ENCODE measurements around the gene C16orf89. TPM values are rescaled to one million over a fixed set of nuclear protein-coding genes. Genes with fewer than 3 reads are reported as not detected.

The C16orf89 gene
- total RNA-seq, 4 donors from 2014 or later = 3.8 to 16.6 (median 7.1) TPM

DNA sequence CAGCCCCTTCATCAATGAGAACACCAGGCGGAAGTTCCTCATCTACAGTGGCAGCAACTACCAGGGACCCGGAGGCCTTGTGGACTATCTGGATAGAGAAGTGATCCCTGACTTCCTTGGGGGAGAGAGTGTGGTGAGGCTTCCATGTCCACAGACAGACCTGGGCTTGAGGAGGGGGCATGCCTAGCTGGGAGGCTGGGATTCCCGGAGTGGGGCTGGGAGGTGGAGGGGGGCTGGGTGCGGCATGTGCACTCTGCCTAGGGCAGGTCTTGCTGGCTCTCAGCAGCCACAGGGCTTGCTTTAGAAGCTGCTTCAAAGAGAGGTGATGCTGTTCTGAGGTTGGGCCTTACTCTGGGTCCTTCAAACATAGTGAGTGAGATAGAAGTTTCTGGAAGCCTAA lies 59.8 kb downstream of the C16orf89 start:
- ATAC-seq (ENCODE audit: low FRiP score) (no peak), DNase-seq (ENCODE audit: low spot score) (no peak)
- TF ChIP-seq CTCF (IDR thresholded peaks at IDR 0.05) = no peak

DNA sequence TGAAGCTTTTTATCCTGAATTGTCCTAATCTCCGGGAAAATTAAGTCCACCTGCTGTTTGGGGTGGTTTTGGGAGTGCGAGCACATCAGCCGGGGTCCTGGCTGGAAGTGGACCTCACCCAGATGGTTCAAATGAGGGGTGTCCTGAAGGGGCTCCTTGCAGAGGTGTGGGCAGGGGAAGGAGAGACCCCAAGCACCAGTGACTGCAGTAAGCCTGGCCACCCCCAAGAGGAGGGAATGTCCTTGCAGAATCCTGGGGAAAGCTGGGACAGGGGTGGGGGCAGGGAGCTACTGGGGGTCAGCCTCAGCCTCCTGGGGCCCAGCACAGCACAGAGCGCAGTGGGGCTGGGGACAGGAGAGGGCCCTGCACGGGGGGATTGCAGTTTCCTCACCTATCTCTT lies 61.4 kb downstream of the C16orf89 start:
- no peak for DNase-seq (ENCODE audit: low spot score)
- no peak for TF ChIP-seq CTCF (IDR thresholded peaks at IDR 0.05)
- ATAC-seq (ENCODE audit: low FRiP score) = no peak

GRCh38 chr16:5003828-5004227 lies 61.9 kb downstream of the C16orf89 start:
- DNase-seq (ENCODE audit: low spot score) (no peak), ATAC-seq (ENCODE audit: low FRiP score) (no peak)
- no peak for TF ChIP-seq CTCF (IDR thresholded peaks at IDR 0.05)

GRCh38 chr16:5003211-5003610 lies 62.5 kb downstream of the C16orf89 start:
- DNase-seq (ENCODE audit: low spot score) = no peak
- no peak for ATAC-seq (ENCODE audit: low FRiP score)

DNA sequence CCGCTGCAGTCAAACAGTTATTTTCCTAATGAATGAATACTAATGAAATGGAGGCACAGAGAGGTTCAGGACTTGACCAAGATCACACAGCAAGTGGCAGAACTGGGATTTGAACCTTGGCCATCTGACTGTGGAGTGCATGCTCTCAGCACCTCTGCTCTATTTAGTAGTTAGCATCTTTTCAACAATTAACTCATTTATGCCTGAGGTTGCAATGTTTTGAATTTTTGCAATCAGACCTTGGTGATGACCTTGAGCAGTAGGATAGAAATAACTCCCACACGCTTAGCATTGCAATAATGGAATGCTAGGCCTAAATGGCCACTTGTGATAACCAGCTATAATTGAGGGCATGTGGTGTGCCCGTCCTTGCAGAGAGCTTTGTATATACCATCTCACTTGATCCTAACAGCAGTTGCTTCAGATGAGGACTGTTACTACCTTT lies 63.0 kb downstream of the C16orf89 start:
- DNase-seq (ENCODE audit: low spot score) = no peak
- ATAC-seq (ENCODE audit: low FRiP score) = no peak
- TF ChIP-seq CTCF (IDR thresholded peaks at IDR 0.05) = no peak

More at GRCh38 chr16:5003211-5003610, 62.5 kb downstream of the C16orf89 start:
- no peak for TF ChIP-seq CTCF (IDR thresholded peaks at IDR 0.05)

DNA sequence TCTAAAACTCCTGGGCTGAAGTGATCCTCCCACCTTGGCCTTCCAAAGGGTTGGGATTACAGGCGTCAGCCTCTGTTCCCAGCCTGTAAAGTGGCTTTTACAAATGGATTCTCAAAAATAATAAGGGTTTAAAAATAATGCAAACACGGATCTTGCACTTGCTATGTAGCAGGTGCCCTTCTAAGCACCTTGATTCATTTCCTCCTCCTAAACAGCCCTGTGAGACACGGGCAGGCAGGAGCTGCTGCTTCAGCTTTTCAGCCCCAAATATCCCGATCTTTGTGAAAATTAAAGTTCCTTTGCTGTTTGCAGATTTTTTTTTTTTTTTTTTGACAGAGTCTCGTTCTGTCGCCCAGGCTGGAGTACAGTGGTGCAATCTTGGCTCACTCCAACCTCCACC lies 63.8 kb downstream of the C16orf89 start:
- no peak for TF ChIP-seq CTCF (IDR thresholded peaks at IDR 0.05)
- DNase-seq (ENCODE audit: low spot score) (no peak), ATAC-seq (ENCODE audit: low FRiP score) (no peak)

DNA sequence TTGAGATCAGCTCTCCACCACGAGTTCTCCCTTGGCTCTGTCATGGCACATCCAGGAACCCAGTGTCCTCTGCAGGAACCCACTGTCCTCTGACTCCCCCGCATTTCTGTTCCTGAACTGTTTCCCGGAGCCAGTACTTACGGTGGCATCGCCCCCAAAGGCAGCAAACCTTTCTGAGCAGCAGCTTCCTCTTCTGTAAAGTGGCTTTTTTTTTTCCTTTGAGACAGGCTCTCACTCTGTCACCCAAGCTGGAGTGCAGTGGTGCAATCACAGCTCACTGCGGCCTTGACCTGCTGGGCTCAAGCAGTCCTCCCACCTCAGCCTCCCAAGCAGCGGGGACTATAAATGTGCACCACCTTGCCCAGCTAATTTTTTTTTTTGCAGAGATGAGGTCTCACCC lies 64.2 kb downstream of the C16orf89 start:
- no peak for TF ChIP-seq CTCF (IDR thresholded peaks at IDR 0.05)
- DNase-seq (ENCODE audit: low spot score) (no peak), ATAC-seq (ENCODE audit: low FRiP score) (no peak)

Data from omental fat pad (tissue), 4 donors.